Activated CD4-positive, CD25-positive, alpha-beta regulatory T cell treated with anti-CD3 and anti-CD28 coated beads, Interleukin-2, amount 50 U/mL, for 16 hours (primary cell): ENCODE results near the gene ORMDL3.
"Not testable (repeated sequence)": the region's sequence is repeated elsewhere in the genome, so short reads cannot be mapped to it uniquely, and the experiment has no call there.

Experiments
- DNase-seq: peaks from one replicate; pipeline ENCODE4 v3.0.0-alpha.2; 2020; ENCODE audit warnings: low read depth, low spot score

The ORMDL3 gene

GRCh38 chr17:39886102-39886501 lies 41.3 kb downstream of the ORMDL3 start:
- not testable (repeated sequence) for DNase-seq

DNA sequence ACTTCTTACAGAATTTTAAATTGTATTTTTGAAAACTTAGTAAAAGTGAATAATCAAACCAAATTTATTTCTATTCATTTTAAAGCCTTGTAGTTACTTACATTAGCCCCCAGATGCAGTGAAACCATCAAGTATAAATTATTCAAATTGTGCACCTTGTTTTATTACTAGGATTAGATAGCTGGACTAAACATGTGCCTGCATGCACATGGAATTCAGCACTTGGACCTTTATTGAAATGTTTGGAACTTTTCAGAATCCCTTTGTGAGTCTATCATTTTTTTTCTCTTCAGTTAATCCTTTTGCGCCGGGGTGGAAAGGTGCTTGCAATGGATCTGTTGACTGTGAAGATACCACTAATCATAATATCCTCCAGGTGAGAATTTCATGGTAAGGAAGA lies 54.6 kb downstream of the ORMDL3 start:
- DNase-seq: no peak

DNA sequence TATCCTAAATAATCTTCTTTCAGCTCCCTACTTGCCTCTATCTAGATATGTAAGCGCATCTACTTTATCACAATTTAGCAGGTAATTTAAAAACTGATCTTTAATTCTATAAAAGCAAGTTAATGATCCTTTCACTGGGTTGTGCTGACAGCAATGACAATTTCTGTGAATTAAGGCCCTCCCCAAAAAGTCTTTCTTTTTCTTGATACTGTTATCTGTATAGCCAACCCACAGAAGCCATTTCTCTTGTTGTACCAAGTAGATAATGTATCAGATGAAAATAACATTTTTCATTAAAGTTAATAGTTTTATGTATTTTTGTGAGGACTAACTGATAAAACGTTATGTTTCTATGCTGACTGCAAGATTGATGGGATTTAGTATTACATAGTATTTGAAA lies 55.6 kb downstream of the ORMDL3 start:
- DNase-seq: no peak
